ENCODE results near the gene ADAM12.

ADAM12 gene

DNA sequence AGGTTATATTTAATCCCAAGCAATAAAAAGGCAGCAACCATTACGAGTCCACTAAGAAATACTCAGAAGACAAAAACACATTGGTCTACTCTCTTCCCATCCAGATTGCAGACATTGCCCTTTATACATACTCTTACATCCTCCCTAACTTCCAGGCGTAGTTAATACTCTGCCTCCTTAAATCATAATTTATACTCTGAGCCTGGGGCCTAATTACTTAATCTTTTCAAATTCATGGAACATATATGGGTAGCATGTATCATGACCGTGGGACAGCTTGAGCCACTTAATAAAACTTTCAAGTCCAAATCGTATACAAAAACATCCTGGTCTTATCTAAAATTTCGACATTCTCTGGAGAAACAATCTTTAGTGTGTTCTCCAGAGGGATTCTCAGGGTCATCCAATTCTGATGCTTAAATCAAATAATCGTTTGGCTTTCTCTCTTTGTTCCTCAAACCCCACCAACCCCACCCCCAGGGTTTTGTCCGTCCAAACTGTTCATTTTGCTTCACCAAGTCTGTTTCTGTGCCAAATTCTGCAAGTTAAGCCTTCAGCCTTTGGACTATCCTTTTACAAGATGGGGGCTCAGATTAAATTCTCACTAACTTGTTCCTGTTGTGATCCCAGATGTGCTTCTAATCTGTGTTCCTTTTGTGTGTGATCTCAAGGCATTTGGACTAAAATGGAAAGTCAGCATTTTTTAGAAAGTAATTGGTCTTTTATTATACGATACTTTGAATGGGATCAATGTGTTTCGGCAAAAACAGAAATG lies 86.4 kb downstream of the ADAM12 start:
- TF ChIP-seq, protein P1, sequence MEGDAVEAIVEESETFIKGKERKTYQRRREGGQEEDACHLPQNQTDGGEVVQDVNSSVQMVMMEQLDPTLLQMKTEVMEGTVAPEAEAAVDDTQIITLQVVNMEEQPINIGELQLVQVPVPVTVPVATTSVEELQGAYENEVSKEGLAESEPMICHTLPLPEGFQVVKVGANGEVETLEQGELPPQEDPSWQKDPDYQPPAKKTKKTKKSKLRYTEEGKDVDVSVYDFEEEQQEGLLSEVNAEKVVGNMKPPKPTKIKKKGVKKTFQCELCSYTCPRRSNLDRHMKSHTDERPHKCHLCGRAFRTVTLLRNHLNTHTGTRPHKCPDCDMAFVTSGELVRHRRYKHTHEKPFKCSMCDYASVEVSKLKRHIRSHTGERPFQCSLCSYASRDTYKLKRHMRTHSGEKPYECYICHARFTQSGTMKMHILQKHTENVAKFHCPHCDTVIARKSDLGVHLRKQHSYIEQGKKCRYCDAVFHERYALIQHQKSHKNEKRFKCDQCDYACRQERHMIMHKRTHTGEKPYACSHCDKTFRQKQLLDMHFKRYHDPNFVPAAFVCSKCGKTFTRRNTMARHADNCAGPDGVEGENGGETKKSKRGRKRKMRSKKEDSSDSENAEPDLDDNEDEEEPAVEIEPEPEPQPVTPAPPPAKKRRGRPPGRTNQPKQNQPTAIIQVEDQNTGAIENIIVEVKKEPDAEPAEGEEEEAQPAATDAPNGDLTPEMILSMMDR (IDR thresholded peaks at IDR 0.05; ENCODE audit: low read depth, low read length, missing control alignments) = no peak
- no peak overlapping the region for H3K4me3 ChIP-seq (ENCODE audit: low read depth, low read length)
- no peak for DNase-seq (ENCODE audit: low read depth)
- in situ Hi-C loops (cut with HindIII; ENCODE audit: low sequenced_read_pairs) = no loop called here

DNA sequence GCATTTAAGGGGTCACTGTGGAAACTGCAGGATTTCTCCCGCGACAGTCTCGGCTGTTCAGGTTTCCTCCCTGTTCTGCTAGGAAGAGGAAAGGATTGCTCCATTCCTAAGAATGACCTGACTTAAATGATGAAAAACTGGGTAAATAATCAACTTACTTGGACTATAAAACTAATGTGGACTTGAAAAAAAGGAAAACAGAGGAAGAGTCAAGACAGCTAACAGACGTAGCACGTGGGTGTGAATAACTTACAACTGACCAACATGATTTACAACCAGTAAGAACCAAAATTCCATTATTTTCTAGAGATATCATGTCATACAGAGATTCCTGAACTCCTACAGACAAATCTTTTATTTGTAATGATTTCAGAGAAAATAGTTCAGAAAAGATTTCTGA lies 93.8 kb downstream of the ADAM12 start:
- in situ Hi-C loops (cut with HindIII; ENCODE audit: low sequenced_read_pairs) = no loop called here
- TF ChIP-seq, protein P1 (IDR thresholded peaks at IDR 0.05; ENCODE audit: low read depth, low read length, missing control alignments) = no peak
- no peak for DNase-seq (ENCODE audit: low read depth)
- H3K4me3 ChIP-seq (ENCODE audit: low read depth, low read length) = no peak overlapping the region

DNA sequence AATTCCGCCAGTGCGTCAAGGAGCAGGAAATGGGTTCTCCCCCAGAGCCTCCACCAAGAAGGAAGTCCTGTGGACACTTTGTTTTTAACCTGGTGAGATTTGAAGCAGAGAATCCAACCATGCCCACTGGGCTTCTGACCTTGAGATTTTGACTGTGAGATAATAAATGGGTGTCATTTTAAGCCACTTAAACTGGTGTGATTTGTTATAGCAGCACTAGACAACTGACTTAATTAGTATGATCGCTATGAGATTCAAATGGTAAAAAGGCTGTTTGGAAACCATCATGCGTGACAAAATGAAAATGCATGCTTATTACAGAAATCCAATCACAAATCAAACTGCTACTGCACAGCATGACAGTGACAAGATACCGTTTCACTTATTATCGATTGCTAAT lies 98.0 kb downstream of the ADAM12 start:
- TF ChIP-seq, protein P1 (IDR thresholded peaks at IDR 0.05; ENCODE audit: low read depth, low read length, missing control alignments) = no peak
- DNase-seq (ENCODE audit: low read depth) = no peak
- H3K4me3 ChIP-seq (ENCODE audit: low read depth, low read length) = no peak overlapping the region
- in situ Hi-C loops (cut with HindIII; ENCODE audit: low sequenced_read_pairs) = no loop called here

DNA sequence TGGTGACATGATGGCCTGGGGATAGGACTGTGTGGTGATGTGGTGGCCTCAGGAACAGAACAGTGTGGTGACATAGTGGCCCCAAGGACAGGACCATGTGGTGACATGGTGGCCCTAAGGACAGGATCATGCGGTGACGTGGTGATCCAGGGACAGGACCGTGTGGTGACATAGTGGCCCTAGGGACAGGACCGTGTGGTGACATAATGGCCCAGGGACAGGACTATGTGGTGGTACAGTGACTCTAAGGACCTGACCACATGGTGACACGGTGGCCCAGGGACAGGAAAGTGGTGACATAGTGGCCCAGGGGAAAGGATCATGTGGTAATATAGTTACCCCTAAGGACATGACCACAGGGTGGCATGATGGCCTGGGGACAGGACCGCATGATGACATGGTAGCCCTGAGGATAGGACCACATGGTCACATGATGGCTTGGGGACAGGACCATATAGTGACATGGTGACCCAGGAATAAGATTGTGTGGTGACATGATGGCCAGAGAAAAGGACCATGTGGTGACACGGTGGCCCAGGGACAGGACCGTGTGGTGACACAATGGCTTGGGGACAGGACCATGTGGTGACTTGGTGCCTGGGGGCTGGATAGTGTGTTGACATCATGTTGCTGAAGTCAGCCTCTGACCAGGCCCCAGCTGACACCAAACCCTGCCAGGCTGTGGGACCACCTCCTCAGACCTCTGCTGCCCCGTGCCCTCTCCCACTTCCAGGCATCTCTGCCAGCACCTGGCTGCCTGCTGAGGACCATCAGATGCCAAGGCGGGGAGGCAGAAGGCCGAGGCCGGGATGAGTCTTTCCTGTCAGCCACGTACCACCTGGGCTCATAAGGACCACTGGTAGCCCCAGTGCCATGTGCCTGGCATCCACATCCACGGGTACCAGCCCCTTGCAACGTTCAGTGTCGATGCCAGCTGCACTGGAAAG lies 99.5 kb downstream of the ADAM12 start:
- TF ChIP-seq, protein P1 (IDR thresholded peaks at IDR 0.05; ENCODE audit: low read depth, low read length, missing control alignments) = no peak
- no peak for DNase-seq (ENCODE audit: low read depth)
- in situ Hi-C loops (cut with HindIII; ENCODE audit: low sequenced_read_pairs) = no loop called here
- no peak overlapping the region for H3K4me3 ChIP-seq (ENCODE audit: low read depth, low read length)

DNA sequence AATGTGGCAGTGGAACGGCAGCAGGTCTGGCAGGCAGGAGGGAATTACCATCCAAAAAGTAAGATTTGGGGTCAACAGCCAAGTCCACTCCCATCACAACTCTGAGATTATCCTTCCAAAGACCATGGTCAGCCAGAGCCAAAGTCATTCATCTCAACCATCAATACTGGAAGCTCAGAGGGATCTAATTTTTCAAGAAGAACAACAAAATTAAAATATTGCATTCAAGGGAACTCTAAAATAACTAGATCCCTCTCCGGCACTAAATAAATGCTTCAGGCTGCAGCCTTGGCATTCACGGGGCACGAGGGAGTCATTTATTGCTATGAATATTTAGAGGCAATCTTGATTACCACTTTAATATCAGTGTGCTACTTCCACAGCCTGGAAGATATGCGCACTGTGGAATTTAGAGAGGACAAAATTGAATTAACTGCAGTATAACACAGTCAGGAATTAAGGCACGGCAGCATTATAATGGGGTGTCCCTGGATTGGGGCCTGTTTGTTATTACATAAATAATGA lies 102.0 kb downstream of the ADAM12 start:
- in situ Hi-C loops (cut with HindIII; ENCODE audit: low sequenced_read_pairs) = no loop called here
- no peak for DNase-seq (ENCODE audit: low read depth)
- no peak overlapping the region for H3K4me3 ChIP-seq (ENCODE audit: low read depth, low read length)
- TF ChIP-seq, protein P1 (IDR thresholded peaks at IDR 0.05; ENCODE audit: low read depth, low read length, missing control alignments) = no peak

DNA sequence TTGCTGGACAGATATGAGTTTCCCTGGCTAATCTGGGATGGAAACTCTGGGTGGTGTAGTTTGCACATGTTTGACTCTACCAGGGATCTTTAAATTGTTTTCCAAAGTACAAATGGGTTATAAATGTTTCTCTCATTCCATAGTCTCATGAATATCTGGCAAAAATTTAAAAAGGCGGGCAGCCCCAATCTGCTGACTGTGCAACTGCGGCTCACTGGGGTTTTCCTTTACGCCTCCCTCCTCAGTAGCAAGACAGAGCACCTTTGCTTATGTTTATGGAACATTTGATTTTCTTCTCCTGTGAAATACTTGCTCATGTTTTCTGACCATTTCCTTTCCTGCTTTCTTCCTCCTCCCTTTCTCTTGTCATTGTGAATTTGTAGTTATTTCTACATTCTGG lies 105.0 kb downstream of the ADAM12 start:
- in situ Hi-C loops (cut with HindIII; ENCODE audit: low sequenced_read_pairs) = no loop called here
- TF ChIP-seq, protein P1 (IDR thresholded peaks at IDR 0.05; ENCODE audit: low read depth, low read length, missing control alignments) = no peak
- DNase-seq (ENCODE audit: low read depth) = no peak
- no peak overlapping the region for H3K4me3 ChIP-seq (ENCODE audit: low read depth, low read length)
